Medulla oblongata (tissue), 1 donor: ENCODE data around the gene TMEM185B.

Experiments used
- DNase-seq: peaks from one replicate; pipeline ENCODE4 v3.0.0-alpha.2; 2015; ENCODE audit errors: extremely low spot score

TMEM185B gene

GRCh38 chr2:120231974-120232635 is 8.9 kb upstream of the TMEM185B start:
- DNase-seq, result peak; percentile 66

- DNase-seq, result no peak
Measured at GRCh38 chr2:120231564-120231973, 8.4 kb upstream of the TMEM185B start.

GRCh38 chr2:120230515-120231471 is 7.6 kb upstream of the TMEM185B start:
- no peak for DNase-seq

GRCh38 chr2:120229341-120229740 is 6.1 kb upstream of the TMEM185B start:
- no peak for DNase-seq

GRCh38 chr2:120228503-120228902 is 5.3 kb upstream of the TMEM185B start:
- no peak for DNase-seq

GRCh38 chr2:120227111-120227991 is 4.2 kb upstream of the TMEM185B start:
- no peak for DNase-seq

- no peak for DNase-seq
Measured at GRCh38 chr2:120226316-120226715, 3.1 kb upstream of the TMEM185B start.

- DNase-seq, result no peak
Measured at GRCh38 chr2:120225549-120226065, 2.4 kb upstream of the TMEM185B start.

GRCh38 chr2:120224735-120225548 is 1.7 kb upstream of the TMEM185B start:
- DNase-seq, result no peak

GRCh38 chr2:120224256-120224655 is 1.1 kb upstream of the TMEM185B start:
- no peak for DNase-seq

- no peak for DNase-seq
Measured at GRCh38 chr2:120222186-120223033, 790 bp downstream of the TMEM185B start.

- DNase-seq, result no peak
Measured at GRCh38 chr2:120221616-120222015, 1.6 kb downstream of the TMEM185B start.

- DNase-seq, result no peak
Measured at GRCh38 chr2:120220756-120221155, 2.4 kb downstream of the TMEM185B start.

GRCh38 chr2:120219766-120220165 is 3.4 kb downstream of the TMEM185B start:
- no peak for DNase-seq

- no peak for DNase-seq
Measured at GRCh38 chr2:120219291-120219690, 3.9 kb downstream of the TMEM185B start.

GRCh38 chr2:120218181-120218580 is 5.0 kb downstream of the TMEM185B start:
- no peak for DNase-seq

GRCh38 chr2:120210270-120210693 is 12.9 kb downstream of the TMEM185B start:
- DNase-seq, result no peak

- DNase-seq, result no peak
Measured at GRCh38 chr2:120209427-120210269, 13.6 kb downstream of the TMEM185B start.
